Measurements from ENCODE around the gene MTMR4.
"Not testable (repeated sequence)": the region's sequence is repeated elsewhere in the genome, so short reads cannot be mapped to it uniquely, and the experiment has no call there.

The MTMR4 gene

GRCh38 chr17:58525239-58525638 is 10.8 kb upstream of the MTMR4 start:
- peak; percentile 60 for DNase-seq (ENCODE audit: low read depth)

GRCh38 chr17:58521680-58522079 is 7.2 kb upstream of the MTMR4 start:
- no peak for DNase-seq (ENCODE audit: low read depth)

DNA sequence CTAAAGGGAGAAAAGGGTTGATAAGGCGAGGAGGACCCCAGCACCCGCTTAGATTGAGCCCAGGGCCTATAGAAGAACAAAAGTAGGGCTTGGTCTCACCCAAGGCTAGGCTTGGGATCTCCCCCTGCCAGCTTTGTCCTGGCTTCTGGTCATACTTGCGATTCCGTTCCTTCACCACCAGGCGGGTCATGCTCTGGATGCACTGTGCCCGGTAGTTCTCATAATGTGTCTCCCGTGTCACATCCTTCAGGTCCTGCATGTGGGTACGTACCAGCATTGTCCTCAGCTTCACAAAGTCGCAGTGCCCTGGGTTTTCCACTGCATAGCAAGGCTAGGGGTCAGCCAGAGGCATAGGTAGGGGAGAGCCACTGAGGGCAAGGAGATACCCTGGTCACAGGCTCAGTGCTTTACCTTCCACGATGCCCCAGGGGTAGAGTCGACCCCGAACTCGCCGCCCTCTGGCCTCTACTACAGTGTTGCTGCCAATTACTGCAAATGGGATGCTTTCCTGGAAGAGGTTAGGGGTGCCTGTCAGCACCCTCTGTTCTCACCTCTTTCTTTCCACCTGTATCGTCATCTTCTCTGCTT is 6.5 kb upstream of the MTMR4 start:
- DNase-seq (ENCODE audit: low read depth): no peak

DNA sequence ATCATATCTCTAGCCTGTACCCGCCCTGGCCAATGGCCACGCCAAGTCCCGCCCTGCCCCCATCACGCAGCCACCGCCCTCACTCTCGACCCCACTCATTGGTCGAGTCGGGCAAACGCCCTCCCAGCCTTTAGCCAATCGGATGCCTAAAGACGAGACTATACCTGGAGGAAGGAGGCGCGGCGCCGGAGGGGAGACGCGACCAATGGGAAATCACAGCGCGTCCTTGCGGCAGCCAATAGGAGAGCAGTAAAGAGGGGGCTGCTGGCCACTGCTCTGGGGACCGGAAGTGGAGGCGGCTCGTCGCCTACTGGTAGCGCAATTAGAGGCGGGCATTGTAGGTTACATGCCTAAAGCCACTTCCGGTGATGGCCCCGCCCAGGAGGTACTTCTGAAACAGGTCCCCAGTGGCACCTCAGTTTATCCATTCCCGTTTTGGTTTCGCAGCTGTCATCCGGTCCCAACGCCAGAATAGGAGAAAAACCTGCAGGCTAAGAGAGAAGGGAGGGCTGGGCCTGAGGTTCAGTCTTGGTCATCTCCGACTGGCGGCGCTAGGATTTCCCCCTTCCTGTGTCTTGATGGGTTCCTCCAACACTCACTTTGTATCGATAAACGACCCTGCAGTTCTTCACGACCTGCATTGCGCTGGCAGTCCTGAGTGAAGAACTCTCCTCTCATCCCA is 3.6 kb upstream of the MTMR4 start:
- peak; percentile 97 for DNase-seq (ENCODE audit: low read depth)

DNA sequence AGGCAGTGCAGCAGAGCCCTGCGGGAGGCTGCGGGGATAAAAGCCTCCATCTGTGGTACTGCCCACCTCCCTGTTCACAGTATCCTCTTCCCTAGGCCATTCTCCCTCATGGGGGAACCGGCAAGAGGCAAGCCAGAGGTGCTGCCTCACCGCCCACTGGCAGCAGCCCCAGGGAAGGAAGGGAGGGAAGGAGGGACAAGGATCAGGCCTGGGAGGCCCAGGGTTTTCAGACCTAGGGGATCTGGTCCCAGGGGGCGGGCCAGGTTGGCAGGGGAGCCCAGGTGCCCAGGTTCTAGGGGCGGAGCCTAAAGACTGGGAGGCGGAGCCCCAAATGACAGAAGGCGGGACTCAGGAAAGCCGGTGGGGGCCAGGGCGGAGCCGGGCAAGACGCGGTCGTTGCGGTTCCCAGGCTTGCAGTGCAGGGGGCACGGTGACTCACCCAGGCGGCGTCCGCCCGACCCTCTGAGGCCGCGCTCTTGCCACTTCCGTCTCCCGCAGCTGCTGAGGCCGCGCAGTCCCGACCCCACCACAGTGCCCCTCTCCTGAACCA is 3.0 kb upstream of the MTMR4 start:
- no peak for DNase-seq (ENCODE audit: low read depth)

DNA sequence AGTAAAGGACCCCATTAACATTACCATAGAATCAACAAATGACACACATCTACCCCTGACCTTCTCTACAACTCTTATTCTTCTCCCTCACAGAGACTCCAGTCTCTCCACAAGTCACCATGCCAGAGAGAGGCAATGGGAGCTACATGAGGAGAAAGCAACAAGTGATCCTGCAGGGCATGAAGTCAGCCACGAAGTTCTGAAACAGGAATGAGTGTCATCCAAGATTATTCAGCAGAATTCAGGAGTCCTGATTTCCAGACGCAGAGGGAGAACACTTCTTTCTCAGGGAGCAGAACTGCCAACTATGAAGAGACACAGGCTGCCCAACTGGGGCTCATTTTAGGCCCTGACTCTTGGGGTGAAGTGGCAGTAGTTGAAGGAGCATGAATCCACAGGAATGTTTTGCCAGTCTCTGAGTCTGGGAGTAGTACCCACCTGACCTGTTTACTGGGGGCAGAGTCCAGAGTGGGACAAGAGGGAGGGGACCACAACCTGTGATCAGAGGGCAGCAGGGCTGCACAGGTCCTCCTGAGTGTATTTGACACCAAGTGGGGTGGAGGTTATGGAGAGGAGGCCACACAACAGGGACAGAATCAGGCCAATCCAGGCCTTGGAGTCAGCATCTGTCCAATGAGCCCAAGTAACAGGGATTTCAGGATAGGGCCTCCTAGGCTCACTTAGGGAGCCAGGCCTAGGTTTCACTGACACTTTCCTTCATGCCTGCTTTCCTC is 2.4 kb upstream of the MTMR4 start:
- no peak for DNase-seq (ENCODE audit: low read depth)

GRCh38 chr17:58515286-58515685 is 848 bp upstream of the MTMR4 start:
- no peak for DNase-seq (ENCODE audit: low read depth)

DNA sequence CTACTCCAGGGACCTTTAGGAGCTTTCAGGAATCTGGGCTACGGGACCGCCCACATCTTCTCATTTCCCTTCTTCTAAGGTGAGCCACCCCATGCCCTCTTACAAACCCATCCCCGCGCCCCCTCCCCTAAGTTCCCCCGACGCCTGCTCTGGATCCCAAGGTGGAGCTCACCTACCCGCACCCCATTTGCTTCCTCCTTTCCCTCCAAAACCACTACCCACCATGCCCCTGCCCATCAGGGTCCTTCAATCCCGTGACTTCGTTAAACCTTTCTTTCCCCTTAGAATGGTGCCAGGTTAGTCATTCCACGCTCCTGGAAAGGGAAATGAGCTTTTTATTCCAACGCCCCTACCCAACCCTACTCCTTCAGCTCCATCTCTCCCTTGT is 326 bp upstream of the MTMR4 start:
- DNase-seq (ENCODE audit: low read depth): no peak

GRCh38 chr17:58513267-58513964 is 1.0 kb downstream of the MTMR4 start:
- DNase-seq (ENCODE audit: low read depth): no peak

DNA sequence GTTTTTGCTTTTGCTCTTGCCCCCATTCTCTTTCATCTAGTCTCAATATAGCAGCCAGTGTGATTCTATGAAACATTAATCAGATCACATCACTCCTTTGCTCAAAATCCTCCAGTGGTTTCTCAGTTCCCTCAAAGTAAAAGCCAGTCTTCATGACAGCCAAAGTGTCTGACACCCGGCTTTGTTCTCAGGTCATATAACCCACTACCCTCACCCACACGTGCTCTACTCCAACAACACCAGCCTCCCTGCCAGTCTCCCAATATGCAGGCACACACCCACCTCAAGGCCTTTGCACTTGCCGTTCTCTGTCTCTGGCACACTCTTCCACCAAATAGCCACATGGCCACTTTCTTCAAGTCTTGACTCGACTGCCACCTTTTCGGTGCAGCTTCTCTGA is 4.4 kb downstream of the MTMR4 start:
- no peak for DNase-seq (ENCODE audit: low read depth)

- no peak for DNase-seq (ENCODE audit: low read depth)
These were observed 5.9 kb downstream of the MTMR4 start for GRCh38 chr17:58508341-58509067.

DNA sequence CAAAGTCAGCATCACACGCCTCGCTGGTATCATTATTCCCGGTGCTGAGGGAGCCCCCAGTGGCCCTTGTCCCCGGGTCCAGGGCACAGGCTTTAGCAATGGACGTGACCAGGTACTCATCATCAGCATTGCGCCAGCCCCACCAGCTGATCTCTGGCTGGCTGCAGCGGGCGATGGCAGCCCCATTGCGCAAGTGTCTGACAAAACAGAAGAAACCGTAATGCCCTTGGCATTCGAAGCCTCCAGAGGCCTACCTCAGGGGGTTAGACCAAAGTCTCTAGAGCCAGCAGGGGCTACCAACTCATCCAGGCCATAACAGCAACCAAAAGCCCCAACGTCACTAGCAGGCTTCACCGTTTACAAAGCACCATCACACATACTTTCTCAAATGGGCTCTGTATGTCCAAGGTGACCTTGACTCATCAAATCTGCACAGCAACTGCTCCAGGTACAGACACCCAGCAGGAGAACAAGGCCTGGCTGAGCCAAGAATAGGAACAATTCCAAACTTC is 7.3 kb downstream of the MTMR4 start:
- DNase-seq (ENCODE audit: low read depth): peak; percentile 78

GRCh38 chr17:58506354-58507080 is 7.9 kb downstream of the MTMR4 start:
- no peak for DNase-seq (ENCODE audit: low read depth)

- DNase-seq (ENCODE audit: low read depth): no peak
These were observed 9.5 kb downstream of the MTMR4 start for GRCh38 chr17:58504826-58505351.

- DNase-seq (ENCODE audit: low read depth): no peak
These were observed 10.6 kb downstream of the MTMR4 start for GRCh38 chr17:58503866-58504265.

DNA sequence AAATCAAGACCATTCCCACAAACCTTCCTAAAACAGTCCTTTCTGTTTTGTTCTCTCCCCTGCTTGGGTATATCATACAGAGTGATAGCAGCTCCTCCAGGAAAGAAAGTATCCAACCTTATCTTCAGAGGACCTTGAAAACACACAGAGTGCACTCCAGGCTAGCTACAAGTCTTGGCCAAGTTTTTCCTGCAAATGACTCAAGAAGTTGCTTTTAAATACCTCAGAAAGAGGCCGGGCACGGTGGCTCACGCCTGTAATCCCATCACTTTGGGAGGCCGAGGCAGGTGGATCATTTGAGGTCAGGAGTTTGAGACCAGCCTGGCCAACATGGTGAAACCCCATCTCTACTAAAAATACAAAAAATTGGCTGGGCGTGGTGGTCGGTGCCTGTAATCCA is 11.3 kb downstream of the MTMR4 start:
- DNase-seq (ENCODE audit: low read depth): not testable (repeated sequence)

DNA sequence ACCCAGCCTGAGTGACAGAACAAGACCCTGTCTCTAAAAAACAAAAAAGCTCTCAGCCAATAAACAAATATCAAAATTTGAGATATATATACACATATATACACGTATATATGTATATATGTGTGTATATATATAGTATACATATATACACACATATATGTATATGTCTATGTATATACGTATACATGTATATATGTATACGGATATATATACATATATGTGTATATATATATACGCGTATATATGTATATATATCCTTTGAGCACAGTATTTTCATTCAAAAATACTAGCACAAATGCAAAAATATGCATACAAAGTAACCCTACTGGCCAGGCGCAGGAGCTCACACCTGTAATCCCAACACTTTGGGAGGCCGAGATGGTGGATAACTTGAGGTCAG is 13.0 kb downstream of the MTMR4 start:
- DNase-seq (ENCODE audit: low read depth): no peak

DNA sequence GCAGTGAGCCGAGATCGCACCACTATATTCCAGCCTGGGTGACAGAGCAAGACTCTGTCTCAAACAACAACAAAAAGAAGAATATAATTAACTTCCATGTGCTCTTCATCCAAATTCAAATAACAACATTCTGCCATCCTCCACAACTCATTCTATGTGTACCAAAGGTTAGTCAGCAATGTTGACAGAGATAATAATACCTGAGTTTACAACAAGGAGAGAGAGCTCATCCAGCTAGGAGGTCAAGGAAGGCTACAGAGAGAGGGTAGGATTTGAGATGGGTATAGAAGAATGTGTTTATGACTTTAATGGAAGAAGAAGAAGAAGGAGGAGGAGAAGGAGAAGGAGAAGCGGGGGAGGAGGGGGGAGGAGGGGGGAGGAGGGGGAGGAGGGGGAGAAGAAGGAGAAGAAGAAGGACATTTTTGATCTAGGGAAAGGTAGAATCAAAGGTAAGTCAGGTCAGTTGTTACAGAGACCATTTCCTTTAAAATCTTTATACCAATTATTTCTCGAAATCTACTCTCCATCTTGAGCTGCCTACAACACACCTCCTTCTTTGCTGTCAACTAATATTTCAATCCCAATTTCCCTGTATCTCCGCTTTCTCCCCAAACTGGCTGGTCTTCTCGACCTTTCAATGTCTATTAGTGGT is 16.1 kb downstream of the MTMR4 start:
- DNase-seq (ENCODE audit: low read depth): no peak

DNA sequence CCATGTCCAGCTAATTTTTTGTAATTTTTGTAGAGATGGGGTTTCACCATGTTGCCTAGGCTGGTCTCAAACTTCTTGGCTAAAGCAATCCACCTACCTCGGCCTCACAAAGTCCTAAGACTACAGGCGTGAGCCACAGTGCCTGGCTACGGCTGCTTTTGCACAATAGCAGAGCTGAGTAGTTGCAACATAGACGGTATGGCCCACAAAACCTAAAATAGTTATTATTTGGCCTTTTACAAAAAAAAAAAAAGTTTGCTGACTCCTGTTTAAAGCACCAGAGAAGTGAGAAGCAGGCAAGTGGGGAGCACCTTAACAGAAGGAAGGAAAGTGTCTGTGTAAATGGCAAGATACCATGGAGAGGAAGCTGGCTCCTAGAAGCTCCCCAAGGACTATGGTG is 20.9 kb downstream of the MTMR4 start:
- no peak for DNase-seq (ENCODE audit: low read depth)

All from HS-5 (cell line).